Endodermal cell (in vitro differentiated cells): ENCODE results near the gene HNRNPAB. TPM values are rescaled to one million over a fixed set of nuclear protein-coding genes. Genes with fewer than 3 reads are reported as not detected.

Experiments used
- DNase-seq: peaks from one replicate; pipeline ENCODE4 v3.0.0-alpha.2; 2017
- H3K27ac ChIP-seq: 2 replicates; pipeline ENCODE4 v1.5.1; 2013; ENCODE audit warnings: mild to moderate bottlenecking, low read depth, low read length, moderate library complexity
- H3K27me3 ChIP-seq: 2 replicates; pipeline ENCODE4 v1.6.1; 2013; ENCODE audit warnings: mild to moderate bottlenecking, low read length, moderate library complexity; ENCODE audit not compliant: insufficient read depth, control insufficient read depth, poor library complexity, severe bottlenecking
- H3K36me3 ChIP-seq: 2 replicates; pipeline ENCODE4 v1.7.0; 2013; ENCODE audit warnings: mild to moderate bottlenecking, low read length, moderate library complexity; ENCODE audit not compliant: control insufficient read depth, insufficient read depth
- H3K4me1 ChIP-seq: one replicate; pipeline ENCODE4 v1.7.0; 2013; ENCODE audit warnings: low read length; ENCODE audit not compliant: control insufficient read depth, insufficient read depth
- H3K4me3 ChIP-seq: 2 replicates; pipeline ENCODE4 v1.5.1; 2013; ENCODE audit warnings: mild to moderate bottlenecking, low read length, moderate library complexity
- H3K9ac ChIP-seq: 2 replicates; pipeline ENCODE4 v1.6.1; 2013; ENCODE audit warnings: mild to moderate bottlenecking, low read length, moderate library complexity; ENCODE audit not compliant: poor library complexity, severe bottlenecking; ENCODE audit errors: extremely low read depth
- H3K9me3 ChIP-seq: 2 replicates; pipeline ENCODE4 v1.6.1; 2013; ENCODE audit warnings: mild to moderate bottlenecking, low read length, moderate library complexity; ENCODE audit not compliant: control insufficient read depth
- H3K27ac Mint-ChIP-seq: 2 replicates; pipeline ENCODE4 v1.8.0; 2020; ENCODE audit warnings: mixed read lengths
- H3K27me3 Mint-ChIP-seq: 2 replicates; pipeline ENCODE4 v1.8.0; 2021; ENCODE audit warnings: mild to moderate bottlenecking, mixed read lengths; ENCODE audit not compliant: insufficient read depth
- H3K36me3 Mint-ChIP-seq: 2 replicates; pipeline ENCODE4 v1.8.0; 2020; ENCODE audit warnings: low read depth, mixed read lengths
- H3K4me1 Mint-ChIP-seq: 2 replicates; pipeline ENCODE4 v1.8.0; 2020; ENCODE audit warnings: mixed read lengths
- H3K4me3 Mint-ChIP-seq: 2 replicates; pipeline ENCODE4 v1.8.0; 2020; ENCODE audit warnings: mild to moderate bottlenecking, moderate library complexity, mixed read lengths
- H3K9me3 Mint-ChIP-seq: 2 replicates; pipeline ENCODE4 v1.8.0; 2020; ENCODE audit warnings: mild to moderate bottlenecking, mixed read lengths
- WGBS, 2 experiments: methylation state at CpG; one replicate each; pipeline versions ENCODE4 v1.1.5 to v1.1.7; 2013; ENCODE audit warnings: missing lambda C conversion rate in 2 of 2, mixed read lengths in 1 of 2; ENCODE audit not compliant: insufficient coverage in 1 of 2, insufficient read length in 1 of 2; 5-methylcytosine and 5-hydroxymethylcytosine counted together
- total RNA-seq, 2 donors: library from RNA; stranded (reverse); fragmentation: NEBNext Ultra II Directional in 1 of 2; extraction: Animal tissue kit (Norgen Biotek cat#: 25700) in 1 of 2; gene quantifications; 2 replicates in 1 of 2; 3 replicates in 1 of 2; pipeline ENCODE4 v1.2.1, GENCODE V29; 2021
- TF ChIP-seq, protein P1 (sequence below): fragments of 200-600 bp; sonication (generic); conservative IDR thresholded peaks from 2 replicates; pipeline ENCODE4 v1.5.0; 2021; ENCODE audit warnings: antibody characterized with exemption, mild to moderate bottlenecking

Gene HNRNPAB
- total RNA-seq, 2 donors from 2014 or later = 343 to 353 TPM

DNA sequence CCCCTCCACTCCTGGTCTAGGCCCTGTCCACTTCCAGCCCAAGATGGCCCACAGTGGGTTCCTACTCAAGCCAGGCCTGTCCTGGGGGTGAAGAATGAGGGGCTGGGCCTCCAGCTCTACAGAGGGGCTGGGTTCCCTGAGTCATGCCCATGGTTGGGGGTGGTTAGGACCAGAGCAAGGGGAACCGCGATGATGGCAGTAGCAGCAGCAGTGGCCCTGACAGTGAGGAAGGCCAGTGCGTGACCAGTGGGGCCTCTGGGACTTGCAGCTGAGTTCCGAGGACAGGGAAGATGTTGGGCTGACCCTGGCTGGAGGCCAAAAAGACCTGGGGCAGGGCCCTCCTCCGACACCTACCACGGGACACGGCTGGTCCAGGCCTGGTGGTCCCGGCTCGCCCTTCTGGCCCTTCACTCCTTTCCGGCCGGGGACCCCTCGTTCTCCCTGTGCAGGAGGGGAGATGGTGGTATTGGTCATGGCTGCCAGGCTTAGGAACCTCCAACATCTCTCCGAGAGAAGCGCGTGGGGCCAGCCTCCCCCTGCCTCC, 37.4 kb downstream of the HNRNPAB start:
- no peak overlapping the region for H3K4me3 ChIP-seq
- Mint-ChIP-seq H3K27me3 (peaks cover 2% of the 10 kb centered on the region), H3K4me1 (peaks cover 3% of the 10 kb centered on the region), H3K4me3 (no peak overlapping the region), H3K36me3 (peaks cover 3% of the 10 kb centered on the region), H3K9me3 (no peaks in the 10 kb centered on the region), H3K27ac (no peak overlapping the region)
- H3K36me3 ChIP-seq = no peaks in the 10 kb centered on the region
- no peak for DNase-seq
- no peaks in the 10 kb centered on the region for H3K27me3 ChIP-seq
- WGBS, 2 experiments = 91 to 95% methylated on average over 4 to 15 of the region's 15 CpGs
- H3K9me3 ChIP-seq = no peaks in the 10 kb centered on the region
- TF ChIP-seq, protein P1, sequence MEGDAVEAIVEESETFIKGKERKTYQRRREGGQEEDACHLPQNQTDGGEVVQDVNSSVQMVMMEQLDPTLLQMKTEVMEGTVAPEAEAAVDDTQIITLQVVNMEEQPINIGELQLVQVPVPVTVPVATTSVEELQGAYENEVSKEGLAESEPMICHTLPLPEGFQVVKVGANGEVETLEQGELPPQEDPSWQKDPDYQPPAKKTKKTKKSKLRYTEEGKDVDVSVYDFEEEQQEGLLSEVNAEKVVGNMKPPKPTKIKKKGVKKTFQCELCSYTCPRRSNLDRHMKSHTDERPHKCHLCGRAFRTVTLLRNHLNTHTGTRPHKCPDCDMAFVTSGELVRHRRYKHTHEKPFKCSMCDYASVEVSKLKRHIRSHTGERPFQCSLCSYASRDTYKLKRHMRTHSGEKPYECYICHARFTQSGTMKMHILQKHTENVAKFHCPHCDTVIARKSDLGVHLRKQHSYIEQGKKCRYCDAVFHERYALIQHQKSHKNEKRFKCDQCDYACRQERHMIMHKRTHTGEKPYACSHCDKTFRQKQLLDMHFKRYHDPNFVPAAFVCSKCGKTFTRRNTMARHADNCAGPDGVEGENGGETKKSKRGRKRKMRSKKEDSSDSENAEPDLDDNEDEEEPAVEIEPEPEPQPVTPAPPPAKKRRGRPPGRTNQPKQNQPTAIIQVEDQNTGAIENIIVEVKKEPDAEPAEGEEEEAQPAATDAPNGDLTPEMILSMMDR = no peak
- no peak overlapping the region for H3K27ac ChIP-seq
- no peaks in the 10 kb centered on the region for H3K4me1 ChIP-seq
- H3K9ac ChIP-seq = no peak overlapping the region

- TF ChIP-seq, protein P1 = no peak
- no peak overlapping the region for H3K4me3 ChIP-seq
- H3K4me1 ChIP-seq = no peaks in the 10 kb centered on the region
- Mint-ChIP-seq H3K27me3 (peaks cover 2% of the 10 kb centered on the region), H3K4me3 (no peak overlapping the region), H3K9me3 (no peaks in the 10 kb centered on the region), H3K4me1 (peaks cover 3% of the 10 kb centered on the region), H3K27ac (no peak overlapping the region), H3K36me3 (peaks cover 3% of the 10 kb centered on the region)
- no peak overlapping the region for H3K9ac ChIP-seq
- no peaks in the 10 kb centered on the region for H3K27me3 ChIP-seq
- no peak overlapping the region for H3K27ac ChIP-seq
- no peaks in the 10 kb centered on the region for H3K36me3 ChIP-seq
- no peak for DNase-seq
- no peaks in the 10 kb centered on the region for H3K9me3 ChIP-seq
- 94 to 95% methylated on average over 7 to 10 of the region's 10 CpGs for WGBS, 2 experiments
Observed at GRCh38 chr5:178242416-178242815, 38.1 kb downstream of the HNRNPAB start.

DNA sequence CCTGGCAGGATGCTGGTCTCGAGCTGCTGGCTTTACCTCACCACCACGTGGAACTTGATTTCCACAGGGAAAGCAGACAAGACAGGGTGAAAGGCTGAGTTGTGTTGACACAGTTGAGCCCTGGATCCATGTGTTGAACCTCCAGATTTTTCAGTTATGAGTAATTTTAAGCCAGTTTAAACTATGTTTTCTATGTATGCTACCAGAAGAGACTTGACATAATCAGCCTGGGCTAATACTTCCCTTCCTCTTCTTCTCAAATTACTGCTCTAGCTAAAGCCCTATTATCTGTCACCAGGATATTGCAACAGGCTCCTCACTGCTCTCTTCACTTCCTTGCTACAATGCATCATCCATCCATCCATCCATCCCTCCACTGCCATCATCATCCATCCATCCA, 40.2 kb downstream of the HNRNPAB start:
- Histone ChIP-seq H3K27me3 (no peaks in the 10 kb centered on the region), H3K9ac (no peak overlapping the region), H3K27ac (no peak overlapping the region), H3K4me1 (no peaks in the 10 kb centered on the region), H3K4me3 (no peak overlapping the region), H3K36me3 (no peaks in the 10 kb centered on the region), H3K9me3 (no peaks in the 10 kb centered on the region)
- no peak for DNase-seq
- WGBS, 2 experiments = 83 to 89% methylated on average over 2 of the region's 2 CpGs
- peaks cover 3% of the 10 kb centered on the region for H3K36me3 Mint-ChIP-seq
- no peak overlapping the region for H3K4me3 Mint-ChIP-seq
- no peak overlapping the region for H3K27ac Mint-ChIP-seq
- no peaks in the 10 kb centered on the region for H3K9me3 Mint-ChIP-seq
- H3K4me1 Mint-ChIP-seq = peaks cover 5% of the 10 kb centered on the region
- peaks cover 2% of the 10 kb centered on the region for H3K27me3 Mint-ChIP-seq
- TF ChIP-seq, protein P1 = no peak
